Neural progenitor cell (in vitro differentiated cells): ENCODE results near the gene TBXA2R. TPM values are rescaled to one million over a fixed set of nuclear protein-coding genes. Genes with fewer than 3 reads are reported as not detected.

Source experiments
- DNase-seq: peaks from one replicate; pipeline ENCODE4 v3.0.0-alpha.2; 2016; ENCODE audit warnings: low spot score
- H2AFZ ChIP-seq: fragments of 200-600 bp; sonication (generic); replicated peaks from 2 replicates; pipeline ENCODE4 v1.6.1; 2016; ENCODE audit warnings: antibody characterized with exemption
- H3F3A ChIP-seq: fragments of 200-600 bp; sonication (generic); 2 replicates; pipeline ENCODE4 v1.6.1; 2016; ENCODE audit warnings: antibody characterized with exemption, low read depth
- H3K27ac ChIP-seq: fragments of 200-600 bp; sonication (generic); 2 replicates; pipeline ENCODE4 v1.5.1; 2016; ENCODE audit warnings: mild to moderate bottlenecking
- H3K27me3 ChIP-seq: fragments of 200-600 bp; sonication (generic); 2 replicates; pipeline ENCODE4 v1.6.1; 2016; ENCODE audit warnings: mild to moderate bottlenecking, moderate library complexity
- H3K36me3 ChIP-seq: fragments of 200-600 bp; sonication (generic); 2 replicates; pipeline ENCODE4 v1.5.1; 2016
- H3K4me1 ChIP-seq: fragments of 200-600 bp; sonication (generic); 2 replicates; pipeline ENCODE4 v1.6.1; 2016; ENCODE audit warnings: mixed run types
- H3K4me2 ChIP-seq: fragments of 200-600 bp; sonication (generic); 2 replicates; pipeline ENCODE4 v1.6.1; 2016
- H3K4me3 ChIP-seq: fragments of 200-600 bp; sonication (generic); 2 replicates; pipeline ENCODE4 v1.5.1; 2016
- H3K79me2 ChIP-seq: fragments of 200-600 bp; sonication (generic); 2 replicates; pipeline ENCODE4 v1.6.1; 2016; ENCODE audit warnings: low read depth
- H3K9ac ChIP-seq: fragments of 200-600 bp; sonication (generic); 2 replicates; pipeline ENCODE4 v1.6.1; 2016
- H3K9me3 ChIP-seq: fragments of 200-600 bp; sonication (generic); 2 replicates; pipeline ENCODE4 v1.5.1; 2016; ENCODE audit warnings: low read depth
- H4K20me1 ChIP-seq: fragments of 200-600 bp; sonication (generic); 2 replicates; pipeline ENCODE4 v1.6.1; 2016; ENCODE audit warnings: low read depth
- H3K27ac Mint-ChIP-seq: 3 replicates; pipeline ENCODE4 v1.8.0; 2021; ENCODE audit warnings: mixed read lengths
- H3K27me3 Mint-ChIP-seq: 2 replicates; pipeline ENCODE4 v1.8.0; 2022; ENCODE audit warnings: low read depth, mild to moderate bottlenecking, inconsistent platforms, moderate library complexity, mixed read lengths; ENCODE audit not compliant: insufficient read depth
- H3K36me3 Mint-ChIP-seq: 3 replicates; pipeline ENCODE4 v1.8.0; 2021; ENCODE audit warnings: mixed read lengths
- H3K4me1 Mint-ChIP-seq: 3 replicates; pipeline ENCODE4 v1.8.0; 2021; ENCODE audit warnings: mixed read lengths
- H3K4me3 Mint-ChIP-seq: 3 replicates; pipeline ENCODE4 v1.8.0; 2021; ENCODE audit warnings: mild to moderate bottlenecking, moderate library complexity, mixed read lengths
- H3K9me3 Mint-ChIP-seq: 3 replicates; pipeline ENCODE4 v1.8.0; 2020; ENCODE audit warnings: mixed read lengths
- EZH2 ChIP-seq: fragments of 200-600 bp; sonication (generic); IDR thresholded peaks from 2 replicates; pipeline ENCODE4 v1.6.1; 2017; ENCODE audit warnings: antibody characterized with exemption, mild to moderate bottlenecking, moderate library complexity
- EZH2phosphoT487 ChIP-seq: fragments of 200-600 bp; sonication (generic); IDR thresholded peaks from 2 replicates; pipeline ENCODE4 v1.6.1; 2017; ENCODE audit warnings: antibody characterized with exemption
- small RNA-seq: library from RNA; depleted of rRNA; stranded (forward); fragments of <200 nt; gene quantifications from one replicate; pipeline ENCODE3, GENCODE V24; 2015
- total RNA-seq: library from RNA; depleted of rRNA; stranded (reverse); fragments of >200 nt; gene quantifications from 2 replicates; pipeline ENCODE4 v1.2.3, GENCODE V29; 2015; ENCODE audit warnings: low replicate concordance
- TF ChIP-seq, protein P1 (sequence below): fragments of 200-600 bp; sonication (generic); IDR thresholded peaks from 2 replicates; pipeline ENCODE4 v1.5.1; 2017; ENCODE audit warnings: antibody characterized with exemption, mild to moderate bottlenecking

TBXA2R gene
- total RNA-seq, 1 donor from 2014 or later = not detected

DNA sequence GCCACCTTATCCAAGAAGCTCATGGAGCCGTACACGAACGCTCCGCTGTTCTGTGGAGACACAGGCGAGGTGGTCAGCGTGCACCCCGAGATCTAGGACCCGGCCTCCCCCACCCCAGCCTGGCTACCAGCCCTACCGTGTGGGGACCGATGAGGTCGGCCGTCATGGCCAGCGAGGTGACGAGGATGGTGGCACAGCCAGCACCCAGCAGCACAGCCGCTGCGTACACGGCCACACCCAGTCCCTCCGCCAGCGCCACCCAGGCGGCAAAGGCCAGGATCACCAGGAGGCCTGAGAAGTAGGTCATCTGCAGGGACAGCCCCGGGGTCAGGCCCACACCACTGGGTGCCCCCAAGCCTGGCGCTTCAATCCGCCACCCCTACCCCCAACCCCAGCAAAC lies 60.6 kb downstream of the TBXA2R start:
- Histone ChIP-seq H3K36me3 (no peaks in the 10 kb centered on the region), H3K9ac (no peak overlapping the region), H3F3A (peaks cover 5% of the 10 kb centered on the region), H3K4me2 (no peak overlapping the region), H3K27me3 (no peaks in the 10 kb centered on the region), H4K20me1 (peaks cover 32% of the 10 kb centered on the region), H3K4me1 (no peaks in the 10 kb centered on the region), H3K4me3 (no peak overlapping the region), H3K27ac (no peak overlapping the region), H3K9me3 (no peaks in the 10 kb centered on the region), H2AFZ (no peak overlapping the region), H3K79me2 (no peaks in the 10 kb centered on the region)
- DNase-seq = no peak
- H3K36me3 Mint-ChIP-seq = no peaks in the 10 kb centered on the region
- peaks cover 12% of the 10 kb centered on the region for H3K27me3 Mint-ChIP-seq
- TF ChIP-seq, protein P1, sequence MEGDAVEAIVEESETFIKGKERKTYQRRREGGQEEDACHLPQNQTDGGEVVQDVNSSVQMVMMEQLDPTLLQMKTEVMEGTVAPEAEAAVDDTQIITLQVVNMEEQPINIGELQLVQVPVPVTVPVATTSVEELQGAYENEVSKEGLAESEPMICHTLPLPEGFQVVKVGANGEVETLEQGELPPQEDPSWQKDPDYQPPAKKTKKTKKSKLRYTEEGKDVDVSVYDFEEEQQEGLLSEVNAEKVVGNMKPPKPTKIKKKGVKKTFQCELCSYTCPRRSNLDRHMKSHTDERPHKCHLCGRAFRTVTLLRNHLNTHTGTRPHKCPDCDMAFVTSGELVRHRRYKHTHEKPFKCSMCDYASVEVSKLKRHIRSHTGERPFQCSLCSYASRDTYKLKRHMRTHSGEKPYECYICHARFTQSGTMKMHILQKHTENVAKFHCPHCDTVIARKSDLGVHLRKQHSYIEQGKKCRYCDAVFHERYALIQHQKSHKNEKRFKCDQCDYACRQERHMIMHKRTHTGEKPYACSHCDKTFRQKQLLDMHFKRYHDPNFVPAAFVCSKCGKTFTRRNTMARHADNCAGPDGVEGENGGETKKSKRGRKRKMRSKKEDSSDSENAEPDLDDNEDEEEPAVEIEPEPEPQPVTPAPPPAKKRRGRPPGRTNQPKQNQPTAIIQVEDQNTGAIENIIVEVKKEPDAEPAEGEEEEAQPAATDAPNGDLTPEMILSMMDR = no peak
- TF ChIP-seq EZH2phosphoT487 (no peak), EZH2 (no peak)
- H3K9me3 Mint-ChIP-seq = no peaks in the 10 kb centered on the region
- peak overlapping the region; percentile 63 for H3K27ac Mint-ChIP-seq
- H3K4me1 Mint-ChIP-seq = no peaks in the 10 kb centered on the region
- peak overlapping the region; percentile 50 for H3K4me3 Mint-ChIP-seq

DNA sequence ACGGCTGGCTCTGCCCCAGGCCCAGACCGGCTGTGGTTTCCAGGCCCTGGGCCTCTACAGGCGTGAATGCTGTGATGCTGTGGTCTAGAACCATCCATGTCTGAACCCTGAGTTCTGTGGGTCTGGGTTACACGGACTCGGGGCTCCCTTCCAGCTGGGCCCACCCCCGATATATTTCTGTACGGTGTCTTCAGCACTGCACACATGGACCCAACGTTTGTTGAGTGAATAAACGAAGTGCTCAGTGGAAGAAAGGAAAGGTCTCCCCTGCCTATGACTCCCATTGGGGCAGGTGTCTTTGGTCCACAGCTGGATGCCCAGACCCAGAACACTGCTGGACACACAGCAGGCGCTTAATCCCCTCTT lies 61.0 kb downstream of the TBXA2R start:
- H3K27ac Mint-ChIP-seq = peak overlapping the region; percentile 63
- no peaks in the 10 kb centered on the region for H3K9me3 Mint-ChIP-seq
- Histone ChIP-seq H3K9ac (no peak overlapping the region), H3K27me3 (no peaks in the 10 kb centered on the region), H2AFZ (no peak overlapping the region), H3K79me2 (no peaks in the 10 kb centered on the region), H3K9me3 (no peaks in the 10 kb centered on the region), H3K36me3 (no peaks in the 10 kb centered on the region), H3K4me3 (no peak overlapping the region), H4K20me1 (peaks cover 32% of the 10 kb centered on the region), H3K27ac (no peak overlapping the region), H3K4me1 (no peaks in the 10 kb centered on the region), H3K4me2 (no peak overlapping the region), H3F3A (peaks cover 5% of the 10 kb centered on the region)
- peaks cover 12% of the 10 kb centered on the region for H3K27me3 Mint-ChIP-seq
- H3K4me1 Mint-ChIP-seq = no peaks in the 10 kb centered on the region
- TF ChIP-seq, protein P1 = no peak
- TF ChIP-seq EZH2 (no peak), EZH2phosphoT487 (no peak)
- H3K4me3 Mint-ChIP-seq = peak overlapping the region; percentile 50
- DNase-seq = no peak
- H3K36me3 Mint-ChIP-seq = no peaks in the 10 kb centered on the region

DNA sequence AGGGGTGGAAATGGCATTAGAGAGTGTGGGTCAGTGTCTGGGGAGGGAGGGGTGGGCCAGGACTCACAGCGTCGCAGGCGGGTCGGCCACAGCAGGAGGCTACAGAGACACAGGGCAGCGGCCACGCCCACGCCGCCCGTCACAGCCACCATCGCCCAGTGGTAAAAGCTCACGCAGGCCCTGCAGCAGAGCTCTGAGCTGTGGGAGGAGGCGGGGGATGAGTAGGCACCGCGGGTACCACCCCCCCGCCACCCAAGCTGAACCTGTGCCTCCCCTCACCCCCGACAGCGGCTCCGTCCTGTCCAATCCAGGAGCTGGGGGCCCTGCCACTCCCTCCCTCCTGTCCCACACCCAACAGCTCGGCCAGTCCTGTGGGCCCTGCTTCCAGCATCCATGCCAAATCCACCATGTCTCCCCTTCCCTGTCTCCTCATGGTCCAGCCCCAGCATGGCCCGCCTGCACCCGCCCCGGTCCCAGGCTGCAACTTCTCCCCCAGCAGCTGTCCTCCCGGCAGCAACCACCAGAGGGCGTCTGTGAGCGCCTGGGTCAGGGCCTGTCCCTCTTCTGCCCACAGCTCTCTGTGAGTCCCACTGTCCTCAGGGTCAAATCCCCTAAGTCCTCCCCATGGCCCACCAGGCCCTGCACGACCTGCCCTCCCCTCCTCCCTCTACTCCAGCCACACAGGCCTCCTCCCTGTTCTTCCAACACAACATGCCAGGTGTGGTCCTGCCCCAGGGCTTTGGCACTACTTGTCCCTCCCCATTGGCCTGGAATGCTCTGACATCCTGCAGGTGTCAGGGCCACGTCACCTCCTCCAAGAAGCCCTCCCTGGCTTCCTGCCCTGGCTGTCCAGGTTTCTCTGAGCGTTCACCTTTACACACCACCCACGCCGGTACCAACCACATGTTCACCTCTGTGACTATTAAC lies 61.7 kb downstream of the TBXA2R start:
- Mint-ChIP-seq H3K4me3 (peak overlapping the region; percentile 53), H3K36me3 (no peaks in the 10 kb centered on the region), H3K27ac (no peak overlapping the region), H3K27me3 (peaks cover 12% of the 10 kb centered on the region), H3K4me1 (no peaks in the 10 kb centered on the region), H3K9me3 (no peaks in the 10 kb centered on the region)
- Histone ChIP-seq H3K79me2 (no peaks in the 10 kb centered on the region), H3K9ac (no peak overlapping the region), H3K27ac (no peak overlapping the region), H4K20me1 (peaks cover 32% of the 10 kb centered on the region), H3K4me3 (no peak overlapping the region), H3K4me1 (no peaks in the 10 kb centered on the region), H3K4me2 (no peak overlapping the region), H3F3A (peaks cover 5% of the 10 kb centered on the region), H3K36me3 (no peaks in the 10 kb centered on the region), H3K27me3 (no peaks in the 10 kb centered on the region), H2AFZ (no peak overlapping the region), H3K9me3 (no peaks in the 10 kb centered on the region)
- peak; percentile 60 for DNase-seq
- TF ChIP-seq EZH2 = no peak
- TF ChIP-seq, protein P1 = peak; percentile 92

Small RNA genes lying within 50 kb of the gene (small RNA-seq; reads per million reads assigned to genes)
- not detected for gene AC005786.1

Other genes starting within 250 kb of the TBXA2R start
- 1.1 and 1.3 TPM in 2 replicates for gene NFIC, start 240.3 kb downstream of the TBXA2R start, total RNA-seq
- gene SMIM24, start 126.3 kb downstream of the TBXA2R start, total RNA-seq = 0.81 and 1.7 TPM in 2 replicates
- not detected in 2 replicates for gene SMIM44, start 123.4 kb downstream of the TBXA2R start, total RNA-seq
- 0.69 and 12.1 TPM in 2 replicates for gene DOHH, start 106.2 kb downstream of the TBXA2R start, total RNA-seq
- 16.4 and 56.1 TPM in 2 replicates for gene FZR1, start 100.6 kb downstream of the TBXA2R start, total RNA-seq
- gene TEKTIP1, start 67.7 kb downstream of the TBXA2R start, total RNA-seq = not detected in 2 replicates
- 34.1 and 47.6 TPM in 2 replicates for gene MFSD12, start 49.3 kb downstream of the TBXA2R start, total RNA-seq
- gene HMG20B, start 33.9 kb downstream of the TBXA2R start, total RNA-seq = 51.4 and 135 TPM in 2 replicates
- 0.09 TPM in 1 of 2 replicates, not detected in the other for gene GIPC3, start 21.4 kb downstream of the TBXA2R start, total RNA-seq
- 6.0 and 35.4 TPM in 2 replicates for gene CACTIN, start 19.9 kb upstream of the TBXA2R start, total RNA-seq
- gene PIP5K1C, start 93.6 kb upstream of the TBXA2R start, total RNA-seq = 8.6 and 26.6 TPM in 2 replicates
- 14.7 and 32.5 TPM in 2 replicates for gene TJP3, start 101.5 kb upstream of the TBXA2R start, total RNA-seq
- 17.3 and 41.1 TPM in 2 replicates for gene APBA3, start 154.8 kb upstream of the TBXA2R start, total RNA-seq
- gene MRPL54, start 155.8 kb upstream of the TBXA2R start, total RNA-seq = 15.1 and 21.4 TPM in 2 replicates
- not detected in 2 replicates for gene RAX2, start 165.4 kb upstream of the TBXA2R start, total RNA-seq
- gene MATK, start 179.5 kb upstream of the TBXA2R start, total RNA-seq = 2.4 and 2.8 TPM in 2 replicates